ENCODE data around the gene LCT.

LCT gene

GRCh38 chr2:135874777-135875365 lies 37.9 kb upstream of the LCT start:
- Histone ChIP-seq H3K36me3 (ENCODE audit: control insufficient read depth, insufficient read depth, low read length) (no peaks in the 10 kb centered on the region; the same call in 1 of the 2 replicates), H3K4me3 (replicated peaks; ENCODE audit: low read depth, low read length) (peak overlapping the region; percentile 76), H3K27me3 (replicated peaks; ENCODE audit: control insufficient read depth, insufficient read depth, low read length) (no peaks in the 10 kb centered on the region)
- no peak for DNase-seq (ENCODE audit: extremely low read depth, insufficient read length)
- TF ChIP-seq CTCF (IDR thresholded peaks at IDR 0.05; ENCODE audit: insufficient read depth, low read length, poor library complexity, severe bottlenecking) = no peak

- no peak for TF ChIP-seq CTCF (IDR thresholded peaks at IDR 0.05; ENCODE audit: insufficient read depth, low read length, poor library complexity, severe bottlenecking)
- H3K36me3 ChIP-seq (ENCODE audit: control insufficient read depth, insufficient read depth, low read length) = peaks cover 4% of the 10 kb centered on the region
- no peak for DNase-seq (ENCODE audit: extremely low read depth, insufficient read length)
These were observed 33.6 kb upstream of the LCT start for GRCh38 chr2:135870571-135870970.

GRCh38 chr2:135863233-135863632 lies 26.2 kb upstream of the LCT start:
- peaks cover 4% of the 10 kb centered on the region for H3K36me3 ChIP-seq (ENCODE audit: control insufficient read depth, insufficient read depth, low read length)

More at GRCh38 chr2:135870571-135870970, 33.6 kb upstream of the LCT start:
- Histone ChIP-seq H3K4me3 (replicated peaks; ENCODE audit: low read depth, low read length) (no peak overlapping the region), H3K27me3 (replicated peaks; ENCODE audit: control insufficient read depth, insufficient read depth, low read length) (no peaks in the 10 kb centered on the region)

GRCh38 chr2:135862718-135863117 lies 25.7 kb upstream of the LCT start:
- H3K36me3 ChIP-seq (ENCODE audit: control insufficient read depth, insufficient read depth, low read length) = peaks cover 4% of the 10 kb centered on the region

More at GRCh38 chr2:135863233-135863632, 26.2 kb upstream of the LCT start:
- DNase-seq (ENCODE audit: extremely low read depth, insufficient read length) = no peak
- no peak for TF ChIP-seq CTCF (IDR thresholded peaks at IDR 0.05; ENCODE audit: insufficient read depth, low read length, poor library complexity, severe bottlenecking)
- Histone ChIP-seq H3K27me3 (replicated peaks; ENCODE audit: control insufficient read depth, insufficient read depth, low read length) (no peaks in the 10 kb centered on the region), H3K4me3 (replicated peaks; ENCODE audit: low read depth, low read length) (no peak overlapping the region)

GRCh38 chr2:135853401-135853800 lies 16.4 kb upstream of the LCT start:
- Histone ChIP-seq H3K27me3 (replicated peaks; ENCODE audit: control insufficient read depth, insufficient read depth, low read length) (no peaks in the 10 kb centered on the region), H3K36me3 (ENCODE audit: control insufficient read depth, insufficient read depth, low read length) (peaks cover 6% of the 10 kb centered on the region), H3K4me3 (replicated peaks; ENCODE audit: low read depth, low read length) (no peak overlapping the region)
- TF ChIP-seq CTCF (IDR thresholded peaks at IDR 0.05; ENCODE audit: insufficient read depth, low read length, poor library complexity, severe bottlenecking) = no peak
- no peak for DNase-seq (ENCODE audit: extremely low read depth, insufficient read length)

More at GRCh38 chr2:135862718-135863117, 25.7 kb upstream of the LCT start:
- no peak for DNase-seq (ENCODE audit: extremely low read depth, insufficient read length)
- no peak for TF ChIP-seq CTCF (IDR thresholded peaks at IDR 0.05; ENCODE audit: insufficient read depth, low read length, poor library complexity, severe bottlenecking)
- Histone ChIP-seq H3K4me3 (replicated peaks; ENCODE audit: low read depth, low read length) (no peak overlapping the region), H3K27me3 (replicated peaks; ENCODE audit: control insufficient read depth, insufficient read depth, low read length) (no peaks in the 10 kb centered on the region)

- no peak for DNase-seq (ENCODE audit: extremely low read depth, insufficient read length)
- peaks cover 3% of the 10 kb centered on the region for H3K36me3 ChIP-seq (ENCODE audit: control insufficient read depth, insufficient read depth, low read length)
- no peak overlapping the region for H3K4me3 ChIP-seq (replicated peaks; ENCODE audit: low read depth, low read length)
- H3K27me3 ChIP-seq (replicated peaks; ENCODE audit: control insufficient read depth, insufficient read depth, low read length) = no peaks in the 10 kb centered on the region
- no peak for TF ChIP-seq CTCF (IDR thresholded peaks at IDR 0.05; ENCODE audit: insufficient read depth, low read length, poor library complexity, severe bottlenecking)
These were observed 14.9 kb upstream of the LCT start for GRCh38 chr2:135851858-135852257.

Measured in GM06990 (cell line).